H1 (cell line): ENCODE data around the gene DMBT1. TPM values are rescaled to one million over a fixed set of nuclear protein-coding genes. Genes with fewer than 3 reads are reported as not detected.

Experiments used
- CTCF ChIA-PET: fragments of 300-600 bp; sonication (Branson Sonifier 250); formaldehyde crosslinking; loops from one replicate; lab custom pipeline; 2021; ENCODE audit not compliant: partially characterized antibody; lab: Charles Lee
- POLR2A ChIA-PET: fragments of 300-600 bp; sonication (Branson Sonifier 250); formaldehyde crosslinking; loops from one replicate; lab custom pipeline; 2021; ENCODE audit warnings: inconsistent platforms; ENCODE audit not compliant: partially characterized antibody; lab: Charles Lee
- DNase-seq, 2 experiments: peaks; one replicate each; pipeline versions ENCODE4 v3.0.0 to v3.0.0-alpha.2; 2010 to 2022; ENCODE audit warnings: low spot score in 2 of 2, low read depth in 1 of 2, mixed read lengths in 1 of 2
- FAIRE-seq: peaks from 2 replicates; lab custom pipeline; 2011; peaks lifted over from hg19 to GRCh38; lab: Jason Lieb, UNC
- H2AFZ ChIP-seq: 2 replicates; pipeline ENCODE4 v1.8.1; 2012; ENCODE audit warnings: low read length, inconsistent platforms
- H2AK5ac ChIP-seq: 2 replicates; pipeline ENCODE4 v1.6.1; 2013; ENCODE audit warnings: low read depth, low read length
- H2BK120ac ChIP-seq: replicated peaks from 2 replicates; pipeline ENCODE3; 2013; ENCODE audit warnings: low read depth, low read length, inconsistent platforms
- H2BK12ac ChIP-seq: 2 replicates; pipeline ENCODE4 v1.6.1; 2013; ENCODE audit warnings: low read depth, low read length
- H2BK15ac ChIP-seq: 2 replicates; pipeline ENCODE4 v1.6.1; 2013; ENCODE audit warnings: low read length
- H2BK20ac ChIP-seq: 2 replicates; pipeline ENCODE4 v1.6.1; 2013; ENCODE audit warnings: low read length
- H2BK5ac ChIP-seq: 2 replicates; pipeline ENCODE4 v1.6.1; 2013; ENCODE audit warnings: low read depth, low read length
- H3K14ac ChIP-seq: 2 replicates; pipeline ENCODE4 v1.6.1; 2013; ENCODE audit warnings: inconsistent platforms; ENCODE audit not compliant: insufficient read length
- H3K18ac ChIP-seq: 2 replicates; pipeline ENCODE4 v1.6.1; 2013; ENCODE audit warnings: low read length; ENCODE audit errors: extremely low read depth
- H3K23ac ChIP-seq: 2 replicates; pipeline ENCODE4 v1.6.1; 2013; ENCODE audit warnings: inconsistent platforms; ENCODE audit not compliant: insufficient read length
- H3K23me2 ChIP-seq: 2 replicates; pipeline ENCODE4 v1.6.1; 2013; ENCODE audit warnings: low read depth, low read length
- H3K27ac ChIP-seq: 2 replicates; pipeline ENCODE4 v1.6.1; 2011; ENCODE audit warnings: low read depth, low read length, inconsistent platforms
- H3K27me3 ChIP-seq, 4 experiments: replicated peaks in 1 of 4; 1 replicate in 1 of 4; 2 replicates in 3 of 4; pipeline versions ENCODE4 v1.6.1 to v1.8.1; 2011 to 2013; ENCODE audit warnings: low read length in 3 of 4, mild to moderate bottlenecking in 3 of 4, inconsistent platforms in 2 of 4, mixed read lengths in 2 of 4, moderate library complexity in 1 of 4; ENCODE audit not compliant: control insufficient read depth in 3 of 4, insufficient read depth in 3 of 4; ENCODE audit errors: extremely low read depth in 1 of 4
- H3K36me3 ChIP-seq, 4 experiments: 2 replicates each; pipeline versions ENCODE4 v1.6.1 to v1.8.1; 2011 to 2013; ENCODE audit warnings: mild to moderate bottlenecking in 4 of 4, low read length in 3 of 4, moderate library complexity in 2 of 4, control low read depth in 1 of 4, inconsistent platforms in 1 of 4; ENCODE audit not compliant: insufficient read depth in 4 of 4, control insufficient read depth in 2 of 4
- H3K4ac ChIP-seq: replicated peaks from 2 replicates; pipeline ENCODE3; 2013; ENCODE audit warnings: low read length, low read depth, mixed read lengths, inconsistent platforms; ENCODE audit not compliant: insufficient read length
- H3K4me1 ChIP-seq, 4 experiments: replicated peaks in 1 of 4; 1 replicate in 1 of 4; 2 replicates in 3 of 4; pipeline versions ENCODE4 v1.6.1 to v1.8.1; 2011 to 2013; ENCODE audit warnings: low read length in 3 of 4, inconsistent platforms in 2 of 4, mixed read lengths in 1 of 4; ENCODE audit not compliant: insufficient read depth in 4 of 4, control insufficient read depth in 3 of 4
- H3K4me2 ChIP-seq, 2 experiments: 2 replicates each; pipeline versions ENCODE4 v1.6.1 to v1.8.1; 2011 to 2013; ENCODE audit warnings: low read depth in 2 of 2, low read length in 2 of 2, control low read depth in 1 of 2, inconsistent platforms in 1 of 2, mild to moderate bottlenecking in 1 of 2; ENCODE audit not compliant: insufficient read depth in 1 of 2
- H3K4me3 ChIP-seq, 4 experiments: fragments of 200-600, 300-600 bp in 1 of 4; sonication (generic), shearing (Covaris generic), sonication (Bioruptor Twin) in 1 of 4; 2 replicates each; pipeline versions ENCODE4 v1.5.1 to v1.8.1; 2011 to 2016; ENCODE audit warnings: low read length in 4 of 4, low read depth in 3 of 4, control low read depth in 2 of 4, inconsistent platforms in 2 of 4, mild to moderate bottlenecking in 2 of 4, mixed read lengths in 1 of 4, moderate library complexity in 1 of 4; ENCODE audit not compliant: insufficient read depth in 2 of 4; ENCODE audit errors: extremely low read depth in 1 of 4
- H3K56ac ChIP-seq: replicated peaks from 2 replicates; pipeline ENCODE3; 2013; ENCODE audit warnings: low read depth, mild to moderate bottlenecking, mixed read lengths, low read length, inconsistent platforms; ENCODE audit not compliant: insufficient read length
- H3K79me1 ChIP-seq: 2 replicates; pipeline ENCODE4 v1.6.1; 2013; ENCODE audit warnings: low read depth, low read length, control low read depth
- H3K79me2 ChIP-seq, 2 experiments: 2 replicates each; pipeline versions ENCODE4 v1.6.1 to v1.8.1; 2012 to 2013; ENCODE audit warnings: low read length in 2 of 2, mild to moderate bottlenecking in 2 of 2, inconsistent platforms in 1 of 2; ENCODE audit not compliant: insufficient read depth in 2 of 2, control insufficient read depth in 1 of 2
- H3K9ac ChIP-seq, 4 experiments: replicated peaks in 1 of 4; 1 replicate in 1 of 4; 2 replicates in 3 of 4; pipeline versions ENCODE4 v1.6.1 to v1.8.1; 2011 to 2013; ENCODE audit warnings: low read depth in 3 of 4, low read length in 3 of 4, control low read depth in 2 of 4, mild to moderate bottlenecking in 2 of 4, moderate library complexity in 2 of 4, inconsistent platforms in 1 of 4; ENCODE audit errors: extremely low read depth in 1 of 4
- H3K9me3 ChIP-seq, 2 experiments: 2 replicates each; pipeline versions ENCODE4 v1.6.1 to v1.8.1; 2012 to 2013; ENCODE audit warnings: mild to moderate bottlenecking in 2 of 2, moderate library complexity in 2 of 2, control low read depth in 1 of 2, inconsistent platforms in 1 of 2, low read depth in 1 of 2, low read length in 1 of 2, mixed read lengths in 1 of 2; ENCODE audit not compliant: insufficient read depth in 2 of 2
- H4K20me1 ChIP-seq, 2 experiments: replicated peaks in 1 of 2; 2 replicates each; pipeline versions ENCODE3 to v1.8.1; 2011 to 2013; ENCODE audit warnings: inconsistent platforms in 2 of 2, low read length in 2 of 2, mild to moderate bottlenecking in 1 of 2; ENCODE audit not compliant: insufficient read depth in 2 of 2, control insufficient read depth in 1 of 2
- H4K5ac ChIP-seq: 2 replicates; pipeline ENCODE4 v1.6.1; 2013; ENCODE audit warnings: low read length, low read depth, mixed read lengths, inconsistent platforms; ENCODE audit not compliant: insufficient read length
- H4K8ac ChIP-seq: 2 replicates; pipeline ENCODE4 v1.8.0; 2013; ENCODE audit warnings: mild to moderate bottlenecking, moderate library complexity, low read length, inconsistent platforms; ENCODE audit not compliant: insufficient read depth; ENCODE audit errors: extremely low read depth
- H4K91ac ChIP-seq: replicated peaks from 2 replicates; pipeline ENCODE3; 2013; ENCODE audit warnings: low read length, mixed read lengths, inconsistent platforms; ENCODE audit not compliant: insufficient read length
- CBX5 ChIP-seq: fragments of 300-800, 300-1000 bp; sonication (generic); IDR thresholded peaks from 2 replicates; pipeline ENCODE4 v1.7.1; 2016; ENCODE audit warnings: antibody characterized with exemption, low read length, low read depth
- CBX8 ChIP-seq: fragments of 300-800, 300-1000 bp; sonication (generic); IDR thresholded peaks from 2 replicates; pipeline ENCODE4 v1.7.1; 2016; ENCODE audit warnings: low read depth, low read length, borderline replicate concordance
- CREB1 ChIP-seq: IDR thresholded peaks from 2 replicates; pipeline ENCODE4 v1.6.1; 2012; ENCODE audit warnings: inconsistent platforms
- CTBP2 ChIP-seq: IDR thresholded peaks from 2 replicates; pipeline ENCODE4 v1.7.0; 2011; ENCODE audit warnings: borderline replicate concordance, mild to moderate bottlenecking, moderate library complexity, mixed read lengths, low read length; ENCODE audit not compliant: insufficient read depth, insufficient read length
- EP300 ChIP-seq, 2 experiments: IDR thresholded peaks; 1 replicate in 1 of 2; 2 replicates in 1 of 2; pipeline ENCODE4 v1.6.1; 2011 to 2012; ENCODE audit warnings: low read depth in 2 of 2, low read length in 2 of 2, mild to moderate bottlenecking in 2 of 2, borderline replicate concordance in 1 of 2, inconsistent platforms in 1 of 2, moderate library complexity in 1 of 2
- EZH2 ChIP-seq: fragments of 200-600 bp; sonication (generic); IDR thresholded peaks from 2 replicates; pipeline ENCODE4 v1.7.1; 2012; ENCODE audit warnings: low read depth, mild to moderate bottlenecking, moderate library complexity, low read length, inconsistent platforms; ENCODE audit not compliant: severe bottlenecking
- KDM4A ChIP-seq: IDR thresholded peaks from one replicate; pipeline ENCODE4 v1.7.1; 2012; ENCODE audit warnings: low read depth, mild to moderate bottlenecking, moderate library complexity, low read length, inconsistent platforms; ENCODE audit not compliant: severe bottlenecking
- KDM5A ChIP-seq: fragments of 200-600 bp; IDR thresholded peaks from 2 replicates; pipeline ENCODE4 v1.7.1; 2012; ENCODE audit warnings: mild to moderate bottlenecking, low read length, inconsistent platforms, mixed read lengths
- POLR2A ChIP-seq, 2 experiments: IDR thresholded peaks; 1 replicate in 1 of 2; 2 replicates in 1 of 2; pipeline ENCODE4 v1.6.1; 2011; ENCODE audit warnings: low read depth in 2 of 2, low read length in 2 of 2, mild to moderate bottlenecking in 2 of 2; ENCODE audit errors: control extremely low read depth in 1 of 2
- POLR2AphosphoS5 ChIP-seq: IDR thresholded peaks from 2 replicates; pipeline ENCODE4 v1.6.1; 2011; ENCODE audit warnings: low read depth, low read length
- SAP30 ChIP-seq: fragments of 300-600 bp; sonication (generic); IDR thresholded peaks from 2 replicates; pipeline ENCODE4 v1.7.1; 2012; ENCODE audit warnings: low read length, moderate library complexity, mild to moderate bottlenecking, inconsistent platforms; ENCODE audit not compliant: insufficient read depth, insufficient replicate concordance
- SIX5 ChIP-seq: IDR thresholded peaks from 2 replicates; pipeline ENCODE4 v1.6.1; 2011; ENCODE audit warnings: mild to moderate bottlenecking, low read depth, low read length
- TAF7 ChIP-seq: optimal IDR thresholded peaks from 2 replicates; pipeline ENCODE3; 2011; ENCODE audit warnings: low read depth, mild to moderate bottlenecking, inconsistent platforms, low read length, moderate library complexity, borderline replicate concordance
- WGBS, 2 experiments: shearing (Covaris generic) in 1 of 2; methylation state at CpG; one replicate each; pipeline versions ENCODE4 v1.1.6 to v1.1.7; 2013 to 2015; ENCODE audit warnings: low lambda C conversion rate in 2 of 2, mixed read lengths in 2 of 2, inconsistent platforms in 1 of 2, low coverage in 1 of 2, missing lambda C conversion rate in 1 of 2; ENCODE audit not compliant: insufficient replicate concordance in 2 of 2, insufficient coverage in 1 of 2, insufficient read length in 1 of 2; ENCODE audit errors: extremely low coverage in 1 of 2, missing lambda C conversion rate in 1 of 2; 5-methylcytosine and 5-hydroxymethylcytosine counted together
- polyA plus RNA-seq, 7 experiments: library from polyadenylated mRNA; depleted of rRNA in 3 of 7; stranded (reverse) in 5 of 7; unstranded in 2 of 7; fragments of >200 nt in 5 of 7; fragments of 200-250 nt in 2 of 7; gene quantifications; 1 replicate in 5 of 7; 2 replicates in 1 of 7; 4 replicates in 1 of 7; pipeline versions ENCODE4 v1.2.1 to v1.2.3, GENCODE V29; 2011 to 2013; ENCODE audit warnings: missing spikeins in 2 of 7, mixed read lengths in 2 of 7
- total RNA-seq: library from RNA; stranded (reverse); fragmentation: NEBNext Ultra II Directional; extraction: Animal tissue kit (Norgen Biotek cat#: 25700); gene quantifications from 2 replicates; pipeline ENCODE4 v1.2.1, GENCODE V29; 2021

DMBT1 gene
- total and polyA plus RNA-seq, 2 of the 8 experiments (the other 6 are each of a cell fraction or from before 2014, with no cell fraction given): 0.03 TPM; not detected in 1

DNA sequence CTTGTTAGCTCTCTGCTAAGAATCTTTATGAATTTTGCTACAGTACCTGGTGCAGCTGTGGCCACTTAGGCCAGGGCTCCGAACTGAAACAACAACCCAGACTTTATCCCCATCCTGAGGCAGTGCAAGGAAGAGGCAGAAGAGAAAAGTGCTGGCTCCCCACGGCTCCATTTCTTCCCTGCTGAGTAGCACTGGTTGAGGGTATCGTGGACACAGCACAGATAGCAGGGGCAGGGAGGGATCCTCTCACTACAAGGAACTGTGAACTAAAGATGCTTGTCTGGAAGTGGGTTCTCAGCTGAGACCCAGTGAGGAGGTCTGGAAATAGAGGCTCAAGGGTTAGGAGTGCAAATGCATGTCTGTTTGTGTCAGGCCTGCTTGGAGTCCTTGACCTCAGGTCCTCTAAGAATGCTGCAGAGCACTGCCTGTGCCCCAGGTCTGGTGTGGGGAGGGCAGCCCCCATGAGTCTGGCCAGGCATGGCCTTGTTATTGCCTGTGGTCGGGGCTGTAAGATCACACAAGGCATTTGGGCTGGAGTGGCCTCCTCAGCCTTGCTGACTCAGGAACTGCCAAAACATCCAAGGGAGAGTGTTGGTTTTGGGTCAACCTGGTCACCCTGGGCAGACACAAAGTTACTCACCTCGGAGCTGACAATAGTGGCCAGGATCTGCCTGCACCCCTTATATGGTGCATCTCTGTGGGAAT is 58.1 kb downstream of the DMBT1 start:
- DNase-seq (no peak), FAIRE-seq (no peak)
- H2BK15ac ChIP-seq: no peak overlapping the region
- H3K9me3 ChIP-seq: peaks cover 0 to under 1% of the 10 kb centered on the region in 2 experiments; a peak in 2 of 4 replicates
- H3K23me2 ChIP-seq: no peaks in the 10 kb centered on the region
- no peak overlapping the region for H4K5ac ChIP-seq
- no peaks in the 10 kb centered on the region for H4K20me1 ChIP-seq
- no peak overlapping the region for H3K14ac ChIP-seq
- no peaks in the 10 kb centered on the region for H3K79me1 ChIP-seq
- no peak overlapping the region for H4K8ac ChIP-seq
- no peak overlapping the region for H3K9ac ChIP-seq
- H3K4ac ChIP-seq: no peak overlapping the region
- H3K79me2 ChIP-seq: no peaks in the 10 kb centered on the region
- no peak overlapping the region for H3K23ac ChIP-seq
- POLR2A ChIA-PET: no interaction called here
- no peak overlapping the region for H2BK5ac ChIP-seq
- no peaks in the 10 kb centered on the region for H3K27me3 ChIP-seq
- no peak overlapping the region for H2BK12ac ChIP-seq
- no peak overlapping the region for H4K91ac ChIP-seq
- no peak overlapping the region for H3K56ac ChIP-seq
- H2BK20ac ChIP-seq: no peak overlapping the region
- no peak overlapping the region for H2AFZ ChIP-seq
- H3K18ac ChIP-seq: no peak overlapping the region
- H2BK120ac ChIP-seq: no peak overlapping the region
- H3K4me2 ChIP-seq: no peak overlapping the region
- CTCF ChIA-PET: interaction anchor here (0.6 to 4.2 kb wide), 4 partner anchors 30 to 272 kb away, joined by 3 to 21 read pairs (median 4); no protein-coding TSS in a partner anchor
- H3K27ac ChIP-seq: no peak overlapping the region
- H3K4me3 ChIP-seq: no peak overlapping the region
- no peak overlapping the region for H2AK5ac ChIP-seq
- WGBS, 2 experiments: 89% methylated on average over 5 of the region's 5 CpGs; no CpG with 5 or more reads in 1 of the 2 experiments
- H3K4me1 ChIP-seq: no peaks in the 10 kb centered on the region
- H3K36me3 ChIP-seq: no peaks in the 10 kb centered on the region
- no peak for TF ChIP-seq CREB1
- no peak for TF ChIP-seq CBX5
- no peak for TF ChIP-seq EZH2
- TF ChIP-seq POLR2A (IDR thresholded peaks at IDR 0.05; ENCODE audit: control extremely low read depth in 1 of 2, low read depth in 2 of 2, low read length in 2 of 2): no peak
- TF ChIP-seq SIX5: no peak
- TF ChIP-seq CBX8: no peak
- TF ChIP-seq KDM5A: no peak
- TF ChIP-seq CTBP2: no peak
- no peak for TF ChIP-seq SAP30
- TF ChIP-seq EP300 (IDR thresholded peaks at IDR 0.05; ENCODE audit: borderline replicate concordance in 1 of 2, low read depth in 2 of 2, low read length in 2 of 2): no peak
- TF ChIP-seq KDM4A: no peak
- no peak for TF ChIP-seq TAF7
- no peak for TF ChIP-seq POLR2AphosphoS5
